ENCODE results near the gene CEACAM5.
"Not testable (repeated sequence)": the region's sequence is repeated elsewhere in the genome, so short reads cannot be mapped to it uniquely, and the experiment has no call there.

The CEACAM5 gene

GRCh38 chr19:41740415-41741243, 32.2 kb downstream of the CEACAM5 start:
- no peak for DNase-seq

GRCh38 chr19:41741244-41741554, 32.8 kb downstream of the CEACAM5 start:
- DNase-seq, result no peak

- no peak for DNase-seq
Measured at GRCh38 chr19:41744850-41745249, 36.4 kb downstream of the CEACAM5 start.

GRCh38 chr19:41745756-41746155, 37.3 kb downstream of the CEACAM5 start:
- DNase-seq, result no peak

- DNase-seq, result peak; percentile 27
Measured at GRCh38 chr19:41746593-41747227, 38.3 kb downstream of the CEACAM5 start.

GRCh38 chr19:41748012-41748411, 39.6 kb downstream of the CEACAM5 start:
- DNase-seq, result no peak

- not testable (repeated sequence) for DNase-seq
Measured at GRCh38 chr19:41750248-41751134, 42.1 kb downstream of the CEACAM5 start.

- DNase-seq, result peak; percentile 40
Measured at GRCh38 chr19:41753159-41753558, 44.7 kb downstream of the CEACAM5 start.

GRCh38 chr19:41753936-41754529, 45.6 kb downstream of the CEACAM5 start:
- peak; percentile 41 for DNase-seq

- DNase-seq, result no peak
Measured at GRCh38 chr19:41755328-41755913, 47.0 kb downstream of the CEACAM5 start, which contains the start of gene CEACAM6. Gene CEACAM6 (plus strand): TSS chr19:41755530. CDS start chr19:41755639, 109 bp downstream.

- DNase-seq, result no peak
Measured at GRCh38 chr19:41758846-41759245, 50.4 kb downstream of the CEACAM5 start.

GRCh38 chr19:41767115-41767514, 58.7 kb downstream of the CEACAM5 start:
- DNase-seq, result no peak

GRCh38 chr19:41768105-41768504, 59.7 kb downstream of the CEACAM5 start:
- DNase-seq, result not testable (repeated sequence)

GRCh38 chr19:41769608-41770007, 61.2 kb downstream of the CEACAM5 start:
- no peak for DNase-seq

GRCh38 chr19:41771410-41771809, 63.0 kb downstream of the CEACAM5 start:
- no peak for DNase-seq

GRCh38 chr19:41774515-41774980, 66.1 kb downstream of the CEACAM5 start:
- DNase-seq, result no peak

- no peak for DNase-seq
Measured at GRCh38 chr19:41776700-41777099, 68.3 kb downstream of the CEACAM5 start.
